ENCODE data around the gene KIF21B. TPM values are rescaled to one million over a fixed set of nuclear protein-coding genes. Genes with fewer than 3 reads are reported as not detected.

Gene KIF21B
- total RNA-seq, 2 experiments from 2014 or later, result 93.5 to 94.0 TPM

- TF ChIP-seq CTCF (IDR thresholded peaks at IDR 0.05), result peak; percentile 49
- H3K9me3 Mint-ChIP-seq, result no peaks in the 10 kb centered on the region
- H3K27me3 Mint-ChIP-seq, result no peaks in the 10 kb centered on the region
- ChIA-PET POLR2A (interaction anchor here (0.7 to 2.2 kb wide), 10 partner anchors 7 to 351 kb away, joined by 3 to 6 read pairs (median 3); partner anchors contain the start of gene DDX59), CTCF (interaction anchor here (0.8 to 10.7 kb wide), 17 partner anchors 8 to 352 kb away, joined by 3 to 109 read pairs (median 5); no protein-coding TSS in a partner anchor)
- peaks cover 30% of the 10 kb centered on the region for H3K36me3 Mint-ChIP-seq (ENCODE audit: low read depth)
- peak; percentile 81 for DNase-seq
- H3K4me3 Mint-ChIP-seq, result peak overlapping the region; percentile 91
- H3K4me1 Mint-ChIP-seq (ENCODE audit: low read depth), result peaks cover 71% of the 10 kb centered on the region
- intact Hi-C loops (cut with micrococcal nuclease), result no loop called here
- H3K27ac Mint-ChIP-seq, result peak overlapping the region; percentile 97
- ATAC-seq, result peak; percentile 17
Measured at GRCh38 chr1:201020721-201021629, 2.5 kb downstream of the KIF21B start.

GRCh38 chr1:201020040-201020591, 3.4 kb downstream of the KIF21B start:
- ATAC-seq, result peak; percentile 32
- H3K36me3 Mint-ChIP-seq (ENCODE audit: low read depth), result peaks cover 34% of the 10 kb centered on the region

GRCh38 chr1:201019321-201019977, 4.1 kb downstream of the KIF21B start:
- peak overlapping the region; percentile 97 for H3K27ac Mint-ChIP-seq
- DNase-seq (peak; percentile 98), ATAC-seq (peak; percentile 66)
- no peaks in the 10 kb centered on the region for H3K9me3 Mint-ChIP-seq
- H3K27me3 Mint-ChIP-seq, result no peaks in the 10 kb centered on the region
- no peak for TF ChIP-seq CTCF (IDR thresholded peaks at IDR 0.05)
- H3K4me1 Mint-ChIP-seq (ENCODE audit: low read depth), result peaks cover 70% of the 10 kb centered on the region
- ChIA-PET CTCF (interaction anchor here (0.8 to 10.7 kb wide), 10 partner anchors 10 to 261 kb away, joined by 3 to 109 read pairs (median 7); no protein-coding TSS in a partner anchor), POLR2A (interaction anchor here (0.5 to 1.6 kb wide), 8 partner anchors 9 to 349 kb away, joined by 3 to 6 read pairs (median 3); partner anchors contain the start of gene DDX59)
- H3K4me3 Mint-ChIP-seq, result peak overlapping the region; percentile 91
- intact Hi-C loops (cut with micrococcal nuclease), result no loop called here
- peaks cover 37% of the 10 kb centered on the region for H3K36me3 Mint-ChIP-seq (ENCODE audit: low read depth)

More at GRCh38 chr1:201020040-201020591, 3.4 kb downstream of the KIF21B start:
- ChIA-PET POLR2A (interaction anchor here (0.5 to 1.6 kb wide), 10 partner anchors 8 to 350 kb away, joined by 3 to 6 read pairs (median 3); partner anchors contain the start of gene DDX59), CTCF (interaction anchor here (0.8 to 10.7 kb wide), 15 partner anchors 7 to 262 kb away, joined by 3 to 109 read pairs (median 5); no protein-coding TSS in a partner anchor)
- peaks cover 70% of the 10 kb centered on the region for H3K4me1 Mint-ChIP-seq (ENCODE audit: low read depth)
- H3K27me3 Mint-ChIP-seq, result no peaks in the 10 kb centered on the region
- H3K4me3 Mint-ChIP-seq, result peak overlapping the region; percentile 91
- no peak for TF ChIP-seq CTCF (IDR thresholded peaks at IDR 0.05)
- intact Hi-C loops (cut with micrococcal nuclease), result no loop called here
- no peaks in the 10 kb centered on the region for H3K9me3 Mint-ChIP-seq
- peak overlapping the region; percentile 97 for H3K27ac Mint-ChIP-seq
- peak; percentile 79 for DNase-seq

- Mint-ChIP-seq H3K4me1 (ENCODE audit: low read depth) (peaks cover 79% of the 10 kb centered on the region), H3K9me3 (no peaks in the 10 kb centered on the region), H3K27me3 (no peaks in the 10 kb centered on the region), H3K36me3 (ENCODE audit: low read depth) (peaks cover 42% of the 10 kb centered on the region), H3K4me3 (peak overlapping the region; percentile 91), H3K27ac (peak overlapping the region; percentile 97)
- ChIA-PET POLR2A (interaction anchor here (0.8 to 1.2 kb wide), 3 partner anchors 38 to 124 kb away, joined by 3 read pairs; no protein-coding TSS in a partner anchor), CTCF (interaction anchor here (1.7 to 10.7 kb wide), 4 partner anchors 25 to 101 kb away, joined by 7 to 74 read pairs (median 40); no protein-coding TSS in a partner anchor)
- DNase-seq, result no peak
- TF ChIP-seq CTCF (IDR thresholded peaks at IDR 0.05), result no peak
- intact Hi-C loops (cut with micrococcal nuclease), result no loop called here
- no peak for ATAC-seq
Measured at GRCh38 chr1:201017828-201018163, 5.7 kb downstream of the KIF21B start.
